OCI-LY7 (cell line): ENCODE measurements around the gene MYL4. TPM values are rescaled to one million over a fixed set of nuclear protein-coding genes. Genes with fewer than 3 reads are reported as not detected.
A peak's percentile ranks its signal among the peaks of the same experiment; 100 is the strongest.
"Not testable (repeated sequence)": the region's sequence is repeated elsewhere in the genome, so short reads cannot be mapped to it uniquely, and the experiment has no call there.

Source experiments
- BruUV-seq: library from RNA; stranded (reverse); fragments of 400-500 nt; replicated peaks from 2 replicates; lab custom pipeline; 2021; lab: Mats Ljungman, UMichigan
- CTCF ChIA-PET: fragments of 300-600 bp; sonication (Branson Sonifier 250); formaldehyde crosslinking; loops from one replicate; lab custom pipeline; 2022; ENCODE audit warnings: antibody characterized with exemption; ENCODE audit not compliant: unreplicated experiment; lab: Charles Lee
- POLR2A ChIA-PET: fragments of 300-600 bp; sonication (Branson Sonifier 250); formaldehyde crosslinking; loops from one replicate; lab custom pipeline; 2022; ENCODE audit warnings: antibody characterized with exemption; lab: Charles Lee
- DNase-seq: peaks from one replicate; pipeline ENCODE4 v3.0.0-alpha.2; 2015; ENCODE audit warnings: low spot score
- H2AFZ ChIP-seq: fragments of 200-600 bp; sonication (generic), shearing (Covaris generic); 2 replicates; pipeline ENCODE4 v1.6.1; 2014; ENCODE audit warnings: mild to moderate bottlenecking, antibody characterized with exemption, low read length, moderate library complexity
- H3K27ac ChIP-seq: fragments of 200-600 bp; sonication (generic); 2 replicates; pipeline ENCODE4 v1.5.1; 2014; ENCODE audit warnings: mixed run types, low read depth, mild to moderate bottlenecking, moderate library complexity, low read length, inconsistent platforms; ENCODE audit not compliant: poor library complexity, severe bottlenecking
- H3K36me3 ChIP-seq: fragments of 200-600 bp; sonication (generic); 2 replicates; pipeline ENCODE4 v1.6.1; 2014; ENCODE audit warnings: mild to moderate bottlenecking, antibody characterized with exemption, low read length, moderate library complexity, mixed read lengths; ENCODE audit not compliant: insufficient read depth
- H3K4me1 ChIP-seq: fragments of 200-600 bp; sonication (generic); 2 replicates; pipeline ENCODE4 v1.5.1; 2014; ENCODE audit warnings: mild to moderate bottlenecking, low read length; ENCODE audit not compliant: insufficient read depth, poor library complexity, severe bottlenecking
- H3K4me2 ChIP-seq: fragments of 200-600 bp; sonication (generic); 2 replicates; pipeline ENCODE4 v1.6.1; 2014; ENCODE audit warnings: mild to moderate bottlenecking, low read length
- H3K4me3 ChIP-seq: fragments of 200-600 bp; sonication (generic); 2 replicates; pipeline ENCODE4 v1.5.1; 2014; ENCODE audit warnings: mild to moderate bottlenecking, low read depth, low read length; ENCODE audit not compliant: poor library complexity, severe bottlenecking
- H3K79me2 ChIP-seq: fragments of 200-600 bp; sonication (generic); 2 replicates; pipeline ENCODE4 v1.6.1; 2016; ENCODE audit warnings: low read depth, mild to moderate bottlenecking, low read length, moderate library complexity, mixed read lengths; ENCODE audit not compliant: insufficient read depth
- H3K9me2 ChIP-seq: fragments of 200-600 bp; sonication (generic); 2 replicates; pipeline ENCODE4 v1.6.1; 2016; ENCODE audit warnings: mild to moderate bottlenecking, low read length, mixed read lengths; ENCODE audit not compliant: insufficient read depth
- H3K9me3 ChIP-seq: fragments of 200-600 bp; sonication (generic); 2 replicates; pipeline ENCODE4 v1.6.1; 2014; ENCODE audit warnings: mild to moderate bottlenecking, mixed run types, low read length, mixed read lengths
- H4K20me1 ChIP-seq: fragments of 200-600 bp; sonication (generic); 2 replicates; pipeline ENCODE4 v1.6.1; 2014; ENCODE audit warnings: mild to moderate bottlenecking, antibody characterized with exemption, low read length, moderate library complexity, mixed read lengths; ENCODE audit not compliant: insufficient read depth
- CTCF ChIP-seq: fragments of 200-600 bp; sonication (generic); conservative IDR thresholded peaks from 2 replicates; pipeline ENCODE4 v1.5.1; 2014; ENCODE audit warnings: mild to moderate bottlenecking, antibody characterized with exemption, low read length, moderate library complexity, mixed read lengths
- EZH2phosphoT487 ChIP-seq: fragments of 200-600 bp; sonication (generic); IDR thresholded peaks from 2 replicates; pipeline ENCODE4 v1.6.1; 2018; ENCODE audit warnings: low read depth, borderline replicate concordance, mild to moderate bottlenecking, mixed run types, antibody characterized with exemption, low read length, moderate library complexity, mixed read lengths
- intact Hi-C: fragments of 100-400 bp; cut with micrococcal nuclease; formaldehyde crosslinking; loops from one replicate; pipeline ENCODE4 v1.10.0; 2022; ENCODE audit not compliant: unreplicated experiment
- total RNA-seq, 2 experiments: library from RNA; depleted of rRNA in 1 of 2; stranded (reverse); fragments of >200 nt in 1 of 2; shearing (Covaris generic) in 1 of 2; gene quantifications; 2 replicates each; pipeline ENCODE4 v1.2.3, GENCODE V29; 2014 to 2022

Gene MYL4
- total RNA-seq, 2 experiments from 2014 or later = 0.67 to 2.1 TPM

- intact Hi-C loops = no loop called here
- no peak overlapping the region for H2AFZ ChIP-seq
- no peaks in the 10 kb centered on the region for H3K9me3 ChIP-seq
- ChIA-PET POLR2A (interaction anchor here (0.7 to 1.5 kb wide), 4 partner anchors 9 to 43 kb away, joined by 3 to 6 read pairs (median 5); partner anchors contain the start of gene CDC27), CTCF (interaction anchor here (0.5 kb wide), 1 partner anchor 136 kb away, joined by 5 read pairs; no protein-coding TSS in a partner anchor)
- H3K79me2 ChIP-seq = peaks cover 100% of the 10 kb centered on the region
- TF ChIP-seq CTCF (no peak), EZH2phosphoT487 (no peak)
- no peak overlapping the region for H3K27ac ChIP-seq
- no peak overlapping the region for H3K4me3 ChIP-seq
- H3K4me1 ChIP-seq = peaks cover 28% of the 10 kb centered on the region
- H3K4me2 ChIP-seq = no peak overlapping the region
- no TSS peak for BruUV-seq
- H3K36me3 ChIP-seq = peaks cover 92% of the 10 kb centered on the region
- peaks cover 14% of the 10 kb centered on the region for H4K20me1 ChIP-seq
- H3K9me2 ChIP-seq = no peaks in the 10 kb centered on the region
- no peak for DNase-seq
Measured at GRCh38 chr17:47180337-47180736, 28.8 kb upstream of the MYL4 start.

DNA sequence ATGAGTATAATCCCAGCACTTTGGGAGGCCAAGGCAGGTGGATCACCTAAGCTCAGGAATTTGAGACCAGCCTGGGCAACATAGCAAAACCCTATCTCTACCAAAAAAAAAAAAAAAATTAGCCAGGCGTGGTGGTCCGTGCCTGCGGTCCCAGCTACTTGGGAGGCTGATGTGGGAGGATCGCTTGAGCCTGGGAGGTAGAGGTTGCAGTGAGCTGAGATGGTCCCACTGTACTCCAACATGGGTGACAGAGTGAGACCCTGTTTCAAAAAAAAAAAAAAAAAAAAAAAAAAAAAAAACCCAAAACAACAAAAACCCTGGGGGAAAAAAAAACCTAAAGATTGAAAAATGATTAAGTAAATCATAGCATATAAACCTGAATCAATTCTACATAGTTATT, 28.2 kb upstream of the MYL4 start:
- H3K36me3 ChIP-seq = peaks cover 92% of the 10 kb centered on the region
- intact Hi-C loops, H3K4me2 ChIP-seq, CTCF ChIA-PET, H3K9me3 ChIP-seq, BruUV-seq, H3K9me2 ChIP-seq, DNase-seq, H3K27ac ChIP-seq, H3K4me3 ChIP-seq, H2AFZ ChIP-seq: not testable (repeated sequence)
- peaks cover 18% of the 10 kb centered on the region for H4K20me1 ChIP-seq
- POLR2A ChIA-PET = interaction anchor here (0.5 to 1.5 kb wide), 3 partner anchors 9 to 44 kb away, joined by 3 to 6 read pairs (median 4); partner anchors contain the start of gene CDC27
- peaks cover 100% of the 10 kb centered on the region for H3K79me2 ChIP-seq
- H3K4me1 ChIP-seq = peaks cover 35% of the 10 kb centered on the region

DNA sequence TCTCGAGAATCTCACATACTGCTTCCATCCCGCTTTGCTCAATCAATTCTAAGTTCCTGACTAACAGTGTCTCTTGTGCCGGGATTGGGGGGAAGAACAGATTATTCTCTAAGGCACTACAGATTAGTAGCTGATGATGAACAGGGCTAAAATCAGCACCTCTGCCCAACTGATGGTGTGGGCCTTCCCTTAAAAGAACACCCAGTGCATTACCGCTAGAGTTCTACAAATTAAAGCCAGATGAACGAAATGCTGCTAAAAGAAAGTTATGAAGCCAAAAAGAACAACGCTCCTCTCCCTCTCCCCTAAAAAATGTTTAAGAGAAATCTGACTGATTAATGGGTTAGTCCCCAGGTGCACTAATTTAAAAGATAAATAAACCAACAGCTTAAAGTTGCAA, 24.5 kb upstream of the MYL4 start:
- ChIA-PET CTCF (no interaction called here), POLR2A (interaction anchor here (0.6 to 1.9 kb wide), 6 partner anchors 8 to 97 kb away, joined by 3 to 8 read pairs (median 3); no protein-coding TSS in a partner anchor)
- Histone ChIP-seq H4K20me1 (peaks cover 33% of the 10 kb centered on the region), H3K36me3 (peaks cover 79% of the 10 kb centered on the region), H3K9me3 (peaks cover 6% of the 10 kb centered on the region; the same call in 1 of the 2 replicates), H3K79me2 (peaks cover 94% of the 10 kb centered on the region), H3K4me1 (peaks cover 53% of the 10 kb centered on the region), H3K4me3 (peak overlapping the region; percentile 41), H3K4me2 (peak overlapping the region; percentile 54), H3K27ac (no peak overlapping the region), H2AFZ (no peak overlapping the region), H3K9me2 (no peaks in the 10 kb centered on the region)
- DNase-seq = no peak
- intact Hi-C loops = no loop called here
- BruUV-seq = no TSS peak
- TF ChIP-seq EZH2phosphoT487 = no peak
- TF ChIP-seq CTCF = no peak
